HG03469 (cell line): ENCODE results near the gene CIBAR2.
"Not testable (repeated sequence)": the region's sequence is repeated elsewhere in the genome, so short reads cannot be mapped to it uniquely, and the experiment has no call there.

ENCODE experiments used
- ATAC-seq: cut with Tn5 transposase; IDR thresholded peaks from one replicate; pipeline ENCODE4 v1.9.1; 2021; ENCODE audit warnings: mild to moderate bottlenecking, moderate library complexity, moderate number of reproducible peaks; ENCODE audit not compliant: unreplicated experiment

CIBAR2 gene

DNA sequence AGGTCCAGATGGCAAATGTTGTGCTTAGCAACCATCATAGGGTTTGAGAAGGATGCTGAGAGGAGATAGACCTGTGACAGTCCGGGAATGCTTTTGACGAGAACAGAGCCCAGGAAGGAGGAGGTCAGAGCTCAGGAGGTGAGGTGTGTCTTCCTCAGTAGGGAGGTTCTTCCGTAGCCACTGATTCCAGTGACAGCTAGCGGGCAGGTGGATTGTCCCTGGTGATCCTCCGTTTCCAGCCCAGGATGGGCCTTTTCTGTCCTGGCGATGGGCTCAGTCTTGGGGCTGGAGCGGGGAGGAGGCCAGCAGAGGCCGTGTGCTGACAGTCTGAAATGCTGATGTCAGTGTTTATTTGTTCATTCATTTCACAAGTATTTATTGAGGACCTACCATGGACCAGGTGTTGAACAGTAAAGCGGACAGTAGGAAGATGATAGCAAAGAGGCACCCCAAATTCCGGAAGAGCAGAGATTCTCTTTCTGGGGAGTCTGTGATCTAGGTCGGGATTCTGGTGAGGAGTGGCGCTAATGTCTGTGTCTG lies 45.9 kb downstream of the CIBAR2 start:
- no peak for ATAC-seq

DNA sequence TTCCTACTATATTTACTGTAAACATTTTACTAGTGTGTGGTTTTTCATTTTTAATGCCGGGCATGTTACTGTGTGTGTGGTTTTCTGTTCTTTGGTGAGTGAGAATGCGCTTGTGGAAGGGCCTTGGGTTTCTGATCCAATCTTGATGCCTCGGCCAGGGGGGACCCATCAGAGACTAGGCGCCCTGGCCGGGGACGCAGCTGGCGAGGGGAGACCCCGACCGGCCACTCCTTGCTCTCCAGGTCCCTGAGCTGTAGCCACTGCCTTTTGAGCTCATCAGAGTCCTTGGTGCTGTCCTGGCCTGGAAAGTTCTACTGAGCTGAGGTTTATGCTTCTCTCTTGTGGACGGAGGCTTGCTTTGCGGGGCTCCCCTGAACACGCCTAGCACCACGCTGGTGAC lies 47.2 kb downstream of the CIBAR2 start:
- no peak for ATAC-seq

DNA sequence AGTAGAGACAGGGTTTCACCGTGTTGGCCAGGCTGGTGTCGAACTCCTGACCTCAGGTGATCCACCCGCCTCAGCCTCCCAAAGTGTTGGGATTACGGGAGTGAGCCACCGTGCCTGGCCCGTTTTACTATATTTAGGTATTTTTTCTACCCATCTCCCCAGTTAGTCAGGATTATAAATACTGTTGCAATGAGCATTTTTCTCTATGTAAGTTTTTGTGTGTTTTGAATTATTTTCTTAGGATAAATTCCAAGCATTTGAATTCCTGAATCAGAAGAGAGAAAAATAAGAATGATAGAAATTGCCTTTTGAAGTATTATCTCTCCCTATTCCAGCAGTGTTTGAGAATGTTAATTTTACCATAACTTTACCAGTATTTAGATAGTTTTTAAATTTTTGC lies 48.1 kb downstream of the CIBAR2 start:
- no peak for ATAC-seq

DNA sequence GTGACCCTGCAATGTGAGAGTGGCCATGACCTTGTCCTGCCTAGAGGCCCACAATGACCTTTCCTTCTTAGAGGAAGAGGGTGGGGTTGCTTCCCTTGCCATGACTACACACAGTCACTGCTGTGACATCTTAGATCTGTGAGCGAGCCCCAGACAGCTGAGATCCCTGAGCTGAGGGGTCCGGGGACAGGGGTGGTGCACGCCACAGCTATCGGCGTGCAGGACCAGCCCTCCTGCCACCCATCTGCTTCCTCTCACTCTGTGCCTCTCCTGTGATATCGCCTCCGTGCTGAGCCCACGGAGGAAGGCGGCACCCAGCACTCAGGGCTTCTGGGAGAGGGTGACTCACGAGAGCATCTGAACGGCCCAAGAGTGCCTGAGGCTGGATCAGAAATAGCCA lies 49.4 kb downstream of the CIBAR2 start:
- ATAC-seq, result no peak

DNA sequence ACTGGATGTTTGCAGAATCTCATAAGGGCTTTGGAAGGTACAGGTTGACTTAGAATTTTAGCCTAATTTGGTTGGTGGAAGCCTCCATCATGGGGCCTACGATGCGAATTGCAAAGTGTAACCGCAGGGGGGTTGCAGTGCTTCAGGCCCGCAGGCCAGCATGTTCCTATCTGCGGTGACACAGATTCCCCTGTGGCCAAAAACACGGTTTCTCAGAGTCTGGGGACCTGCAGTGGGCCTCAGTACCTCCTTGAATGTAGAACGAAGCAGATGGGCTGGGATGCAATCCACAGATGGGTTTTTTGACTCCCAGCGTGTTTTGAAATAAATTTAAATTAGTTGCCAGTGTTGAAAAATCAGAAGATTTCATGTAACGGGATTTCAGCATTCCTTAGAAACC lies 49.9 kb downstream of the CIBAR2 start:
- no peak for ATAC-seq

DNA sequence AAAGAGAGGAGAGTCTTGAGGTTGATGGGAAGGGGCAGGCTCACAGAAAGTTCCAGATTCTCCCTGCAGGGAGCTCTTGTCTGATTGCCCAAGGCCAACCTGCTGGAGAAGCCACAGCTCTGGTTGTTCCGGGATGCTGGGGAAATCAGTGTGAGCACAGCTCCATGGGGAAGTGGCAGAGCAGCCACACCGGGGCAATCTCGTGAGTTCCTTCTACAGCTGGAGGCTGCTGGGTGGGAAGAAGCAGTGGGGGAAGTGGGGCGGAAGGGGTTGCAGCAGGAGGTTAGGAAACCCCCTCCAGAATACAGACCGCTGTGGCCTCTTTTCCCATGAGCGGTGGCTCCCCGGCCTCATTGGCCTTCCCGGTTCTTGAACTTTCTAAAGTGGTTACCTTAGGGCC lies 50.7 kb downstream of the CIBAR2 start:
- ATAC-seq, result no peak

DNA sequence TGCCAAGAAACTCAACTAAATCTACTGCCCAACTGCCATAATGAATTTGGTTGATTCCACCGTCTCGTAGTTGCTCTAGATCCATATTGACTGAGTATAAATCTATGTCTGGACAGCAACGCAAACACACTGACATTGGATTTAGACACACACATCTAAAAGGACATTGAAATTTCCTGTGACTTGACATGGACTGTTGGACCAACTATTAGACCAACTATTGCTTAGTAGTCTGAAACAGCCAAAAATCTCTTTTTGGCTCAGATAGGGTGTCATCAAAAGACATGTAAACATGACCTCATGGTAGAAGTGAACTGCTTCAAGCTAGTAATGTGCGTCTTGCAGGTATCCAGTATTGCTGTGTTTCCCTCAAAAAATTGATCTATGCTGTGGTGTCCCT lies 53.4 kb downstream of the CIBAR2 start:
- no peak for ATAC-seq

DNA sequence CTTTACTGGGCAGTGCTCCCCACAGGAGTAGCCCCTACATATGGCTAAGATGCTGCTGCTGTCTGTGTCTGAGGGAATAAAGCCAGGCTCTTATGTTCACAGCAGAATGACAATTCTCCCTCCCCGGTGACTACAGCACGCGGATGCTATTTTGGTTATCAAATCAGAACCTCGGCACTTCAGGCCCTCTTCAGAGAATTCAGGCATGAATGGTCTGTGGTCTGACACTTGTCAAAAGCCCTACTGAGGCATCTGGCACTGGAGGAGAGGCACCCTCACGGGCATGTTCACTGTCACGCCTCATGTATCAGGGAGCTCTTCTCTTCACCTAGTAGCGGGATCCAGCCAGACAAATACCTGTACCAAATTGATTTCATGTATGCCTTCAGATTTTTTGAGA lies 54.3 kb downstream of the CIBAR2 start:
- no peak for ATAC-seq

DNA sequence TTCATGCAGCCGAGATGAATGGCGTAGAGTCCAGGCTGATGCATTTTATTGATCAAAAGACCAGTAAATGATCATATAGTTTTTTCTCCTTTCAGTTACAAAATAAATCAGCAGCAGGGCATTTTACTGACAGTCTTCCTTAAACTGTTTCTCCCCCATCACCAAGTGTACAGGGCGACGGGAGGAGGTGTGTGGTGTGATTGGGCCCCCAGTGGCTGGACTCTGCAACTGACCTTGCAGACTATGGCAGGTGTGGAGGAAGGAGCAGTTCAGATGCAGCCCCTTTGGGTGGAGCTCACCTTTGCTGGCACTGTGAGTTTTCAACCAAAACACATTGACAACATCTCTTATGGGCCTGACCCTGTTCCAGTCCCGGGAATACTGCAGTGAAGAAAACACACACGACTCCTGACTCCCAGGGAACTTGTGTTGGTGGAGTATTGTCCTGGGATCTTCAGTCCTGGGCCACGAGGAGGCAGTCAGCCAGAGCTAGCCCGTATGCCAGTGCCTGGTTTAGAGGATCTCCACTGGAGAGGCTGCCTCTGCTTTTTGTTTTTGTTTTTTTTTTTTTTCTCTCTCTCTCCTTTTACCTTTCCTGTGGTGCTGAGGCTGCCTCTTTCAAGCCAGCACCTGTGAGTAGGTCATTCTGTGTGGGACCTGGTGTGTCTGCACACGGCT lies 54.9 kb downstream of the CIBAR2 start:
- no peak for ATAC-seq

DNA sequence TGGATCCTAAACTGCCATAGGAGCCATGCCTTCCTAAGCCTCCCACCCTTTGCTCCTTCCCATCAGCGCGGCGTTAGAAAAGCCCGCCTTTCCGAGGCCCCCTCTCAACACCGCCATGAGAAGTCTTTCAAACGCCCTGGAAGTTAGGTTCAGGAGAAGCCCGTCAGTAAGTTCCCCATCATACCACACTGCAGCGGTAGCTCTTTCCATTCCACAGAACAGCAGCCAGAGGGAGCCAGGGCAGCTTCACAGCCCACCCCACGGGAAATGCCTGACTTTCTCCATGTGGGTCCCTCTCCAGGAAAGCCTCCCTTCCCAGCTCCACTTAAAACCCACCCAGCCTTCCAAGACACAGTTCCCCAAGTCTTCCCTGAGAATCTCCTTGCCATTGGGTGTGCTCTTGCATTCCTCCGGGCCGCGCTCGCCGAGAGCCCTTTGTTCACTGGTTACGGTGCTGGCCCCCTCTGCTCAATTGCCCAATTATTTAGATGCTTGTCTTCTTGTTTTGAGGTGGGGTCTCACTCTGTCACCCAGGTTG lies 56.0 kb downstream of the CIBAR2 start:
- no peak for ATAC-seq

DNA sequence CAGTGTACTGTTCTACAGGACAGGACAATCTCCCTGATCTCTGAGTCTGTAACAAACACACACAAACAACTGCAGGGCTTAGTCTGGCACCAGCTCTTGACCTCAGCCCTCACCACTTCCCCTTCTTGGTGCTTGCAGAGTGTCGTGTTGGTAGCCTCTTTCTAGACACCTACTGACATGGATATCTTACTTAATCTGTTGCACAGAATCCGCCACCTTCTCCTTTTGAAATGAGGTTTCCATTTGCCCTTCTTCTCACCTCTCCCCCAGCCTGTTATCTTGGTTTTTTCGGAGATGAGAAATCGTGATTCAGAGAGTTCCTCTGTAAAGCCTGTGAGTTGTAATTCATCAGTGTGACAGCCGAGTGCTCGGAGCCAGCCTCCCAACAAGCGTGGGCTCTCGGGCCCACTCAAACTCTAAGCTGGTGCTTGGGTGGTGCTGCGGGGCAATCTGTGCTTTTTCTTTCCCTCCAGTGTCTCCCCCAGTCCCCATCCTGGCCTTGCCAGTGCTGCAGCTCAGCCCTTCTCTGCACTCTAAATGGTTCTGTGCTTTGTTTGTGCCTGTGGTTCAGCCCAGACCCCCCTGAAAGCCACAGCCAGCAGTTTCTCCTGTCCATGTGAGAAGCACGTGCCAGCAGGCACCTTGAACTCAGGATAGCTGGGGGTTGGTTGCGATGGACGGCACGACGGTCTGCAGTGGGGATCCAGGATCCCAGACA lies 56.6 kb downstream of the CIBAR2 start:
- peak; percentile 64 for ATAC-seq

DNA sequence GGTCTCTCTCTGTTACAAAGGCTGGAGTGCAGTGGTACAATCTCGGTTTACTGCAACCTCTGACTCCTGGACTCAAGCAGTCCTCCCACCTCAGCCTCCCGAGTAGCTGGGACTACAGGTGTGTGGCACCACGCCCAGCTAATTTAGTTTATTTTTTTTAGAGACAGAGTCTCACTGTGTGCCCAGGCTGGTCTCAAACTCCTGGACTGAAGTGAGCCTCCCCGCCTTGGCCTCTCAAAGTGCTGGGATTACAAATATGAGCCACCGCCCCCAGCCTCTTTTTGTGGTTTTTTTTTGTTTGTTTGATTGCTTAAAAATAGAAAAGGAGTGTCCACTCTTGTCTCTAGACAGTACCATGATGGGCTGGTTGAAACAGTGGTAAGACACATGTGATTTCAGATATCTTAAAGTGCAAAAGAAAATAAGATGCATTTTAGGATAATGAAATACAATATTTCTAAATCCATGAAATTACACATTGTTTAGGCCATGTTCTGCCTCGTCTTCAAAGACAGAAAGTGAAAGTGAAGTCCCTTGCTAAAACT lies 57.3 kb downstream of the CIBAR2 start:
- ATAC-seq, result no peak

DNA sequence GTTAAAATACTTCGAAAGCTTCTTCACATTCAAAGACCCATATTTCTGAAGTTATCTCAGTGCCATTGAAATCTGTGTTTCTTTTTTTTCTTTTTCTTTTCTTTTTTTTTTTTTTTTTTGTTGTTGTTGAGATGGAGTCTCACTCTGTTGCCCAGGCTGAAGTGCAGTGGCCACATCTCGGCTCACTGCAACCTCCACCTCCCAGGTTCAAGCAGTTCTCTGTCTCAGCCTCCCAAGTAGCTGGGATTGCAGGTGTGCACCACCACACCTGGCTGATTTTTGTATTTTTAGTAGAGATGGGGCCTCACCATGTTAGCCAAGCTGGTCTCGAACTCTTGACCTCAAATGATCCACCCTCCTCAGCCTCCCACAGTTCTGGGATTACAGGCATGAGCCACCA lies 58.0 kb downstream of the CIBAR2 start:
- not testable (repeated sequence) for ATAC-seq

DNA sequence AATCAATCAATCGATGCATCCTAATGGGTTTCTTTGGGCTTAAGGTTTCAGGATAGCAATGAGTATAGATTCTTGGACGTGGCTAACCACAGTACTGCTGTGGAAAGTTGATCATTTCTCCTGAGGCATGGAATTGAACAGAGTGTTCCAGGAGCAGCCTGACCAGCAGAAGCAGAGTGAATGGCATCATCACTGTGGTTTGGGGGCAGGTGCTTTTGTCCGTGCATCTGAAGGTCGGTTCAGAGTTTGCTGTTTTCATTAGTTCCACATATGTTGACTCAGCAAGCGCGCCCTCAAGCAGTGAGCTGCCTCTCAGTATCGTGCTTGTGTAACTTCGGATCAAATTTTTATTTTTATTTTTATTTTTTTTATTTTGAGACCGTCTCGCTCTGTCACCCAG lies 59.7 kb downstream of the CIBAR2 start:
- no peak for ATAC-seq

DNA sequence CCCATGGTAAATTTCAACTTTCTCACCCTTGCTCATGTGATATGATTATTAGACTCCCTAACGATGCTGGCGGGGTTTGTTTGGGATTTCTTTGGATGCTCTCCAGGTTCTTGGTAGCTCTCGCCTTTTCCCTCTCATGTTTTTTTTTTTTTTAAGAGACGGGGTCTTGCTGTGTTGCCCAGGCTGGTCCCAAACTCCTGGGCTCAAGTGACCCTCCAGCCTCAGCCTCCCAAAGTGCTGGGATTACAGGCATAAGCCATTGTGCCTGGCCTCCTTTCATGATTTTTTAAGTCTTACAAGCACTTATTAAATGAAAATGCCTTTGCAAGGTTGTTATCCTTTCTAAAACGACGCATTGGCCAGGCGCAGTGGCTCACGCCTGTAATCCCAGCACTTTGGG lies 60.6 kb downstream of the CIBAR2 start:
- ATAC-seq, result no peak

DNA sequence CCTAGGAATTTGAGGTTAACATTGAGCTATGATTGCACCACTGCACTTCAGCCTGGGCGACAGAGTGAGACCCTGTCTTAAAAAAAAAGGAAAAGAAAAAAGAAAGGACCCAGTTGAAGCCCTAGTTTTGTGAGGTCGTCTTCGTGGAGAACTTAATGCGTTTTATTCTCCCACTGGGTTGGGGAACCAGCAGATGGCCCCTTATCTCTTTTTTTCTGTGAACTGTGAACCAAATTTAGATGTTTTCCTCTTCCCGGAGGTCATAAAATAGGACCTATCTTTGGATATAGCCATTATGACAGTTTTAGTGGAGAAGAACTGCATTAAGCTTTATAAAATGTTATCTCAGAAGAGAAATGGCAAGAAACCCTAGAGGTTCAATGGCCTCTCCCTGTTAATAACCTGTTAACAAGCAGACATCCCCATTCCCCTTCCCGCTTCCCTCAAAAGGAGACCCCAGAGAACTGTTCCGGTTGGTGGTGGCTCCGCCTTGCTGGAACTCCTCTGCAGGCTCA lies 61.1 kb downstream of the CIBAR2 start:
- ATAC-seq, result no peak

DNA sequence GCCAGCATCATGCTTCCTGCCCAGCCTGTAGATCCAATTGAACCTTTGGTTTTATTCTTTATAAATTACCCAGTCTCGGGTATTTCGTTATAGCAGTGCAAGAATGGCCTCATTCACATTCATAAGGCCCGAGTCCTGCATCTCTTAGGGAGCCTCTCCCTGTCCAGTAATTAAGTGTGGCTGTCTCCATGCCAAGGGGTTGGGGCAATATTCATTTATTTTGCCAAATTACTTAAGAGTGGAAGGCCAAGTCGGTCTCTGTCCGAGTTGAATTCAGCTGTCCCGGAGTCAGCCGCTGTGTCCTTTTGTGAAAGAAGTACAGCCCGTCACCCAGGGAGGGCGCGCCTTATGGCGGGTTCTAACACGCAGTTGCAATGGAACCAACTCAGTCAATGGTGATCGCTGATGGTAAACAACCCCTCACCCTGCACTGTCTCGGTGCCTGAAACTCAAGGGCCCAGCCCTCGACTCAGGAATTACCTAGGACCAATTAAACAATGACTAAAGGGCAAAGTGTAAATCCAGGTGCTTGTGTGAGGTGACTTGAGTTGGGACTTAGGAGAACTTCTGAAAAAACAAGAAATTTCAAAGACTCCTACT lies 62.5 kb downstream of the CIBAR2 start:
- no peak for ATAC-seq

DNA sequence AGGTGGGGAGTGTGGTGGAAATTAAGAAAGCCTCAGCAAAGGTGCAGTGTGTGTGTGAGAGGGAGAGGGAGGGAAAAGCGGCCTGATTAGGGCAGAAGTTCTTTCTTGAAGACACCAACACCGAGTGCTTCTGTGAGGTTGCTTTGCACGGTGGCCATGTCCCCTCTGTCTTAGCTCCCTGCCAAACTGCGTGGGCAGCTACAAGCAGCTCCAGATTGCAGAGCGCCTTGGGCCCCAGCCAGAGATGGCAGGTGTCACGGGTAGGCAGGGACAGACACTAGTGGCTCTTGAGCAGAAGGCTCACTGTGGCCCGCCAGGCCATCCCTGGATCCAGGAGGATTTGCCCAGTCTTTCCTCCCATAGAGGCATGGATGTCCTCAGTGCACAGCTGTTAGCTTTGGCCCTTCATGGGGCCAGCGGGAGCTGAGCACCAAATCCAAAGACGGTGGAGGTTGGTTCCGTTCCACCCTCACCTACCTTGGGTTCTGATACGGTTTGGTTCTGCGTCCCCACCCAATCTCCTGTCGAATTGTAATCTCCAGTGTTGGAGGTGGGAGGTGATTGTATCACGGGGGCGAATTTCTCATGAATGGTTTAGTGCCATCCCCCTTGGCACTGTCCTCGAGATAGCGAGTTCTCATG lies 63.2 kb downstream of the CIBAR2 start:
- no peak for ATAC-seq
